Measurements from ENCODE around the gene RPH3AL.

GRCh38 chr17:279776-280175 lies 72.8 kb downstream of the RPH3AL start:
- TF ChIP-seq POLR2AphosphoS2 (IDR thresholded peaks at IDR 0.05; ENCODE audit: low read depth, low read length) (no peak), MEF2B (IDR thresholded peaks at IDR 0.05; ENCODE audit: partially characterized antibody, poor library complexity, severe bottlenecking) (no peak), CTCF (IDR thresholded peaks at IDR 0.05 in 2 of 3, conservative IDR thresholded peaks at IDR 0.05 in 1 of 3; ENCODE audit: control insufficient read depth in 2 of 3, extremely low read depth in 1 of 3, insufficient read depth in 1 of 3, low read depth in 3 of 3, low read length in 3 of 3) (no peak), SMAD1 (IDR thresholded peaks at IDR 0.05; ENCODE audit: low read depth, partially characterized antibody) (no peak), EZH2 (IDR thresholded peaks at IDR 0.05; ENCODE audit: borderline replicate concordance, control insufficient read depth, low read depth, low read length) (no peak), DPF2 (IDR thresholded peaks at IDR 0.05) (no peak), CEBPZ (IDR thresholded peaks at IDR 0.05; ENCODE audit: low read depth, low read length) (no peak), ZBTB33 (IDR thresholded peaks at IDR 0.05) (no peak), HDGF (IDR thresholded peaks at IDR 0.05) (no peak), POLR2A (IDR thresholded peaks at IDR 0.05; ENCODE audit: low read depth, low read length) (no peak), JUND (IDR thresholded peaks at IDR 0.05; ENCODE audit: low read depth, low read length) (no peak), POU2F2 (IDR thresholded peaks at IDR 0.05; ENCODE audit: borderline replicate concordance, low read depth, low read length) (no peak), MLLT1 (IDR thresholded peaks at IDR 0.05) (no peak)
